ENCODE data around the gene STX5.
"Not testable (repeated sequence)": the region's sequence is repeated elsewhere in the genome, so short reads cannot be mapped to it uniquely, and the experiment has no call there.

Gene STX5

GRCh38 chr11:62828130-62828529 is 3.7 kb downstream of the STX5 start:
- not testable (repeated sequence) for DNase-seq

GRCh38 chr11:62823677-62824076 is 8.2 kb downstream of the STX5 start:
- no peak for DNase-seq

- DNase-seq = no peak
Measured at GRCh38 chr11:62817129-62817528, 14.7 kb downstream of the STX5 start.

GRCh38 chr11:62816557-62816956 is 15.3 kb downstream of the STX5 start:
- DNase-seq = no peak

GRCh38 chr11:62811659-62812058 is 20.2 kb downstream of the STX5 start:
- no peak for DNase-seq

GRCh38 chr11:62810748-62811147 is 21.1 kb downstream of the STX5 start:
- DNase-seq = no peak

GRCh38 chr11:62806611-62807121 is 25.2 kb downstream of the STX5 start:
- DNase-seq = no peak

GRCh38 chr11:62805961-62806441 is 25.9 kb downstream of the STX5 start:
- DNase-seq = no peak

- DNase-seq = peak; percentile 90 to 95 (median 94)
Measured at GRCh38 chr11:62805076-62805892, 26.6 kb downstream of the STX5 start, which contains the start of gene NXF1. Gene NXF1, minus strand, starts transcription at chr11:62805440. Its CDS starts 84 bp downstream, at chr11:62805356.

GRCh38 chr11:62804310-62805075 is 27.4 kb downstream of the STX5 start:
- no peak for DNase-seq

GRCh38 chr11:62801071-62801470 is 30.8 kb downstream of the STX5 start:
- no peak for DNase-seq

- DNase-seq = no peak
Measured at GRCh38 chr11:62799486-62799885, 32.4 kb downstream of the STX5 start.

- no peak for DNase-seq
Measured at GRCh38 chr11:62796281-62796680, 35.6 kb downstream of the STX5 start.

GRCh38 chr11:62794201-62794775 is 37.6 kb downstream of the STX5 start:
- DNase-seq = no peak

GRCh38 chr11:62792202-62792575 is 39.7 kb downstream of the STX5 start:
- no peak for DNase-seq

- peak; percentile 71 to 91 (median 82) for DNase-seq
Measured at GRCh38 chr11:62791501-62792201, 40.2 kb downstream of the STX5 start, which contains the start of gene TMEM223. Gene TMEM223, minus strand, starts transcription at chr11:62792006. Its CDS starts 12 bp downstream, at chr11:62791994.

- no peak for DNase-seq
Measured at GRCh38 chr11:62789576-62789975, 42.3 kb downstream of the STX5 start.

GRCh38 chr11:62788991-62789390 is 42.9 kb downstream of the STX5 start:
- no peak for DNase-seq

GRCh38 chr11:62787005-62787759 is 44.7 kb downstream of the STX5 start, which contains the start of gene TMEM179B:
Gene TMEM179B, plus strand, starts transcription at chr11:62787402. Its CDS starts 30 bp downstream, at chr11:62787432.
- DNase-seq = peak; percentile 92 to 95 (median 93)

- DNase-seq = peak; percentile 58 to 78 (median 66)
Measured at GRCh38 chr11:62786318-62787004, 45.4 kb downstream of the STX5 start.

GRCh38 chr11:62782753-62783152 is 49.1 kb downstream of the STX5 start:
- DNase-seq = no peak
